Endothelial cell of umbilical vein (primary cell): Measurements from ENCODE around the gene NANOS2. TPM values are rescaled to one million over a fixed set of nuclear protein-coding genes. Genes with fewer than 3 reads are reported as not detected.
A peak's percentile ranks its signal among the peaks of the same experiment; 100 is the strongest.

Experiments
- BruUV-seq: library from RNA; stranded (reverse); fragments of 400-500 nt; replicated peaks from 2 replicates; lab custom pipeline; 2021; lab: Mats Ljungman, UMichigan
- CTCF ChIA-PET: fragments of 300-600, 350-600 bp; sonication (Branson Sonifier 250); formaldehyde crosslinking; loops from one replicate; lab custom pipeline; 2021; ENCODE audit warnings: antibody characterized with exemption, inconsistent platforms; lab: Charles Lee
- POLR2A ChIA-PET: fragments of 300-600, 350-600 bp; sonication (Branson Sonifier 250); formaldehyde crosslinking; loops from one replicate; lab custom pipeline; 2021; ENCODE audit warnings: antibody characterized with exemption, inconsistent platforms; lab: Charles Lee
- DNase-seq: peaks from one replicate; pipeline ENCODE4 v3.0.0-alpha.2; 2011; ENCODE audit warnings: low read depth, low spot score
- FAIRE-seq: peaks from 2 replicates; lab custom pipeline; 2011; peaks lifted over from hg19 to GRCh38; lab: Jason Lieb, UNC
- H2AFZ ChIP-seq: 2 replicates; pipeline ENCODE4 v1.6.0; 2012; ENCODE audit warnings: low read depth, low read length, control low read depth, inconsistent platforms
- H3K27ac ChIP-seq: 2 replicates; pipeline ENCODE4 v1.5.1; 2011; ENCODE audit warnings: low read depth, mild to moderate bottlenecking, control low read depth, low read length, moderate library complexity; ENCODE audit not compliant: insufficient read depth
- H3K27me3 ChIP-seq, 2 experiments: 2 replicates each; pipeline versions ENCODE4 v1.6.0 to v1.6.1; 2011; ENCODE audit warnings: low read length in 2 of 2, mixed read lengths in 1 of 2; ENCODE audit not compliant: control insufficient read depth in 2 of 2, insufficient read depth in 2 of 2
- H3K36me3 ChIP-seq, 2 experiments: 2 replicates in 1 of 2; 3 replicates in 1 of 2; pipeline ENCODE4 v1.5.1; 2011; ENCODE audit warnings: low read length in 2 of 2, mild to moderate bottlenecking in 1 of 2, moderate library complexity in 1 of 2; ENCODE audit not compliant: control insufficient read depth in 2 of 2, insufficient read depth in 2 of 2; ENCODE audit errors: extremely low read depth in 1 of 2
- H3K4me1 ChIP-seq: 3 replicates; pipeline ENCODE4 v1.5.1; 2011; ENCODE audit warnings: mild to moderate bottlenecking, low read length; ENCODE audit not compliant: control insufficient read depth, insufficient read depth; ENCODE audit errors: extremely low read depth
- H3K4me2 ChIP-seq: 2 replicates; pipeline ENCODE4 v1.6.1; 2011; ENCODE audit warnings: low read length, control low read depth, mixed read lengths; ENCODE audit not compliant: insufficient read depth
- H3K4me3 ChIP-seq, 3 experiments: fragments of 200-600 bp in 1 of 3; sonication (generic), shearing (Covaris generic) in 1 of 3; replicated peaks in 1 of 3; 2 replicates each; pipeline ENCODE4 v1.5.1; 2011 to 2016; ENCODE audit warnings: control low read depth in 3 of 3, low read length in 3 of 3, mild to moderate bottlenecking in 2 of 3, inconsistent platforms in 1 of 3, low read depth in 1 of 3, moderate library complexity in 1 of 3; ENCODE audit not compliant: insufficient read depth in 1 of 3
- H3K79me2 ChIP-seq: 2 replicates; pipeline ENCODE4 v1.6.0; 2012; ENCODE audit warnings: low read length, inconsistent platforms; ENCODE audit not compliant: control insufficient read depth, insufficient read depth
- H3K9ac ChIP-seq: replicated peaks from 2 replicates; pipeline ENCODE3; 2011; ENCODE audit warnings: low read length, control low read depth; ENCODE audit not compliant: insufficient read depth; ENCODE audit errors: extremely low read depth
- H3K9me1 ChIP-seq: replicated peaks from 3 replicates; pipeline ENCODE4 v1.6.0; 2011; ENCODE audit warnings: mild to moderate bottlenecking, low read length; ENCODE audit not compliant: control insufficient read depth, insufficient read depth; ENCODE audit errors: extremely low read depth
- H3K9me3 ChIP-seq: replicated peaks from 2 replicates; pipeline ENCODE4 v1.5.1; 2012; ENCODE audit warnings: low read length, inconsistent platforms; ENCODE audit not compliant: control insufficient read depth, insufficient read depth
- H4K20me1 ChIP-seq: replicated peaks from 2 replicates; pipeline ENCODE3; 2011; ENCODE audit warnings: mild to moderate bottlenecking, low read length; ENCODE audit not compliant: control insufficient read depth, insufficient read depth; ENCODE audit errors: extremely low read depth
- EZH2 ChIP-seq: IDR thresholded peaks from 2 replicates; pipeline ENCODE4 v1.6.1; 2012; ENCODE audit warnings: borderline replicate concordance, low read depth, mild to moderate bottlenecking, moderate library complexity, low read length, inconsistent platforms; ENCODE audit not compliant: severe bottlenecking
- FOS ChIP-seq: IDR thresholded peaks from 2 replicates; pipeline ENCODE4 v1.6.1; 2011; ENCODE audit warnings: mild to moderate bottlenecking, low read length, moderate library complexity, borderline replicate concordance; ENCODE audit not compliant: insufficient read depth
- GATA2 ChIP-seq: IDR thresholded peaks from 2 replicates; pipeline ENCODE4 v1.7.0; 2011; ENCODE audit warnings: low read depth, mild to moderate bottlenecking, moderate library complexity, mixed read lengths, low read length; ENCODE audit not compliant: insufficient read length, insufficient read depth
- JUN ChIP-seq: IDR thresholded peaks from 2 replicates; pipeline ENCODE4 v1.6.1; 2011; ENCODE audit warnings: borderline replicate concordance, low read depth; ENCODE audit not compliant: insufficient read length, insufficient read depth
- MYC ChIP-seq: IDR thresholded peaks from one replicate; pipeline ENCODE4 v1.6.1; 2011; ENCODE audit warnings: mild to moderate bottlenecking, low read depth, low read length
- POLR2A ChIP-seq: IDR thresholded peaks from 2 replicates; pipeline ENCODE4 v1.6.1; 2012; ENCODE audit warnings: low read depth, mild to moderate bottlenecking, control low read depth, low read length
- POLR2AphosphoS5 ChIP-seq: IDR thresholded peaks from 2 replicates; pipeline ENCODE4 v1.6.1; 2012; ENCODE audit warnings: low read depth, mild to moderate bottlenecking, control low read depth, low read length, moderate library complexity; ENCODE audit not compliant: insufficient read depth
- dilution Hi-C: fragments of 300-500 bp; cut with MboI; formaldehyde crosslinking; loops from one replicate; pipeline ENCODE4 v1.15.0; 2019; ENCODE audit warnings: low sequenced_read_pairs; ENCODE audit not compliant: extremely low pct_ligation_motif_present
- intact Hi-C: fragments of 100-400 bp; cut with micrococcal nuclease; formaldehyde crosslinking; loops from one replicate; pipeline ENCODE4 v1.10.0; 2022
- polyA plus RNA-seq, 4 experiments: library from polyadenylated mRNA; depleted of rRNA in 3 of 4; stranded (reverse) in 3 of 4; unstranded in 1 of 4; fragments of >200 nt; gene quantifications; 2 replicates each; pipeline versions ENCODE4 v1.2.1 to v1.2.3, GENCODE V29; 2011 to 2012; ENCODE audit warnings: missing spikeins in 1 of 4
- total RNA-seq: library from RNA; stranded (reverse); gene quantifications from 2 replicates; pipeline ENCODE4 v1.2.3, GENCODE V29; 2021
- TF ChIP-seq, protein P1 (sequence below): IDR thresholded peaks from 2 replicates; pipeline ENCODE4 v1.6.1; 2011; ENCODE audit not compliant: insufficient read depth, insufficient read length
- TF ChIP-seq, protein P2 (sequence below), 2 donors: IDR thresholded peaks; 1 replicate in 1 of 2; 2 replicates in 1 of 2; pipeline ENCODE4 v1.5.1; 2011; ENCODE audit warnings: low read length in 2 of 2, mild to moderate bottlenecking in 2 of 2, moderate library complexity in 2 of 2, control low read depth in 1 of 2, inconsistent platforms in 1 of 2, low read depth in 1 of 2; ENCODE audit not compliant: insufficient read depth in 1 of 2; ENCODE audit errors: extremely low read depth in 1 of 2

The NANOS2 gene
- total and polyA plus RNA-seq, 2 donors (not counting 3 experiments of a cell fraction or from before 2014, with no cell fraction given): not detected

DNA sequence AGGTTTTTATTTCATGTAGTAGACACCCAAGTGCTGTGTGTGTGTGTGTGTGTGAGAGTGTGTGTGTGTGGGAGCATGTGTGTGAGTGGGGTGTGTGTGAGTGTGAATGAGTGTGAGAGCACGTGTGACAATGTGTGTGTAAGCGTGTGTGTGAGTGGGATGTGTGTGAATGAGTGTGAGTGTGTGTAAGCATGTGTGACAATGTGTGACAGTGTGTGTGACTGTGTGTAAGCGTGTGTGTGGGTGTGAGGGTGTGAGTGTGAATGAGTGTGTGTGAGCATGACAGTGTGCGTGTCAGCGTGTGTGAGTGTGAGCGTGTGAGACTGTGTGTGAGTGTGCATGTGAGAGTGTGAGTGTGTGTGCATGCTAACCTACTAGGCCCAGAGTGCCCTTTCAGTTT, 43.7 kb upstream of the NANOS2 start:
- DNase-seq (no peak), FAIRE-seq (no peak)
- intact Hi-C loops: no loop called here
- dilution Hi-C loops: no loop called here
- Histone ChIP-seq H3K4me1 (peaks cover 40% of the 10 kb centered on the region), H3K27me3 (no peaks in the 10 kb centered on the region), H2AFZ (no peak overlapping the region), H3K9ac (no peak overlapping the region), H4K20me1 (no peaks in the 10 kb centered on the region), H3K4me3 (no peak overlapping the region), H3K36me3 (peaks cover 0 to 14% of the 10 kb centered on the region in 2 experiments), H3K9me3 (no peaks in the 10 kb centered on the region), H3K27ac (peak overlapping the region; percentile 19), H3K9me1 (no peaks in the 10 kb centered on the region), H3K4me2 (no peak overlapping the region), H3K79me2 (no peaks in the 10 kb centered on the region)
- BruUV-seq: no TSS peak
- TF ChIP-seq, protein P1, sequence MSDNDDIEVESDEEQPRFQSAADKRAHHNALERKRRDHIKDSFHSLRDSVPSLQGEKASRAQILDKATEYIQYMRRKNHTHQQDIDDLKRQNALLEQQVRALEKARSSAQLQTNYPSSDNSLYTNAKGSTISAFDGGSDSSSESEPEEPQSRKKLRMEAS: no peak
- TF ChIP-seq MYC: no peak
- no peak for TF ChIP-seq FOS
- TF ChIP-seq, protein P2, sequence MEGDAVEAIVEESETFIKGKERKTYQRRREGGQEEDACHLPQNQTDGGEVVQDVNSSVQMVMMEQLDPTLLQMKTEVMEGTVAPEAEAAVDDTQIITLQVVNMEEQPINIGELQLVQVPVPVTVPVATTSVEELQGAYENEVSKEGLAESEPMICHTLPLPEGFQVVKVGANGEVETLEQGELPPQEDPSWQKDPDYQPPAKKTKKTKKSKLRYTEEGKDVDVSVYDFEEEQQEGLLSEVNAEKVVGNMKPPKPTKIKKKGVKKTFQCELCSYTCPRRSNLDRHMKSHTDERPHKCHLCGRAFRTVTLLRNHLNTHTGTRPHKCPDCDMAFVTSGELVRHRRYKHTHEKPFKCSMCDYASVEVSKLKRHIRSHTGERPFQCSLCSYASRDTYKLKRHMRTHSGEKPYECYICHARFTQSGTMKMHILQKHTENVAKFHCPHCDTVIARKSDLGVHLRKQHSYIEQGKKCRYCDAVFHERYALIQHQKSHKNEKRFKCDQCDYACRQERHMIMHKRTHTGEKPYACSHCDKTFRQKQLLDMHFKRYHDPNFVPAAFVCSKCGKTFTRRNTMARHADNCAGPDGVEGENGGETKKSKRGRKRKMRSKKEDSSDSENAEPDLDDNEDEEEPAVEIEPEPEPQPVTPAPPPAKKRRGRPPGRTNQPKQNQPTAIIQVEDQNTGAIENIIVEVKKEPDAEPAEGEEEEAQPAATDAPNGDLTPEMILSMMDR (IDR thresholded peaks at IDR 0.05; ENCODE audit: extremely low read depth in 1 of 2, insufficient read depth in 1 of 2, low read depth in 1 of 2, low read length in 2 of 2): no peak
- no peak for TF ChIP-seq POLR2A
- no peak for TF ChIP-seq POLR2AphosphoS5
- TF ChIP-seq JUN: no peak
- TF ChIP-seq GATA2: no peak
- no peak for TF ChIP-seq EZH2
- ChIA-PET POLR2A (no interaction called here), CTCF (interaction anchor here (1.0 to 1.3 kb wide), 2 partner anchors 14 to 59 kb away, joined by 3 read pairs; no protein-coding TSS in a partner anchor)
